Left ventricle myocardium inferior (tissue), 1 donor: ENCODE results near the gene ZCCHC2. TPM values are rescaled to one million over a fixed set of nuclear protein-coding genes. Genes with fewer than 3 reads are reported as not detected.

Experiments used
- DNase-seq: peaks from one replicate; pipeline ENCODE4 v3.0.0-alpha.2; 2020
- H3K27ac ChIP-seq: fragments of 200-600 bp; replicated peaks from 2 replicates; pipeline ENCODE4 v1.8.0; 2021
- H3K27me3 ChIP-seq: fragments of 200-600 bp; 2 replicates; pipeline ENCODE4 v1.8.0; 2021; ENCODE audit warnings: low read depth
- H3K36me3 ChIP-seq: fragments of 200-600 bp; 2 replicates; pipeline ENCODE4 v1.8.0; 2021
- H3K4me1 ChIP-seq: fragments of 200-600 bp; 2 replicates; pipeline ENCODE4 v1.8.0; 2021
- H3K4me3 ChIP-seq: fragments of 200-600 bp; 2 replicates; pipeline ENCODE4 v1.8.0; 2021; ENCODE audit warnings: mild to moderate bottlenecking, moderate library complexity
- H3K9me3 ChIP-seq: fragments of 200-600 bp; replicated peaks from 2 replicates; pipeline ENCODE4 v1.8.0; 2021
- CTCF ChIP-seq: fragments of 200-600 bp; IDR thresholded peaks from 2 replicates; pipeline ENCODE4 v1.8.0; 2021; ENCODE audit warnings: antibody characterized with exemption, mild to moderate bottlenecking, borderline replicate concordance
- intact Hi-C: fragments of 100-400 bp; cut with micrococcal nuclease; formaldehyde crosslinking; loops from one replicate; pipeline ENCODE4 v1.11.0; 2022
- total RNA-seq: library from RNA; stranded (reverse); fragmentation: NEBNext Ultra II Directional; extraction: Animal tissue kit (Norgen Biotek cat#: 25700); gene quantifications from one replicate; pipeline ENCODE4 v1.2.1, GENCODE V29; 2021
- donor health status: DM: no; HTN: yes; CAD: no; lungs with severe emphysema.

The ZCCHC2 gene
- total RNA-seq, 1 donor from 2014 or later = 13.1 TPM

- intact Hi-C loops = no loop called here
- H3K4me1 ChIP-seq = peaks cover 29% of the 10 kb centered on the region
- no peaks in the 10 kb centered on the region for H3K9me3 ChIP-seq
- H3K4me3 ChIP-seq = no peak overlapping the region
- H3K27me3 ChIP-seq = peaks cover 22% of the 10 kb centered on the region
- H3K27ac ChIP-seq = no peak overlapping the region
- no peak for DNase-seq
- TF ChIP-seq CTCF = no peak
- H3K36me3 ChIP-seq = no peaks in the 10 kb centered on the region
Observed at GRCh38 chr18:62609764-62610163, 86.9 kb downstream of the ZCCHC2 start.

- Histone ChIP-seq H3K4me3 (peak overlapping the region; percentile 59), H3K36me3 (no peaks in the 10 kb centered on the region), H3K4me1 (peaks cover 29% of the 10 kb centered on the region), H3K9me3 (no peaks in the 10 kb centered on the region), H3K27me3 (peaks cover 22% of the 10 kb centered on the region), H3K27ac (peak overlapping the region; percentile 80)
- intact Hi-C loops = no loop called here
- no peak for TF ChIP-seq CTCF
- no peak for DNase-seq
Observed at GRCh38 chr18:62610351-62610700, 87.5 kb downstream of the ZCCHC2 start.

- peak overlapping the region; percentile 59 for H3K4me3 ChIP-seq
- H3K27me3 ChIP-seq = peaks cover 22% of the 10 kb centered on the region
- DNase-seq = no peak
- no peaks in the 10 kb centered on the region for H3K9me3 ChIP-seq
- peaks cover 29% of the 10 kb centered on the region for H3K4me1 ChIP-seq
- intact Hi-C loops = no loop called here
- H3K36me3 ChIP-seq = no peaks in the 10 kb centered on the region
- peak overlapping the region; percentile 80 for H3K27ac ChIP-seq
- no peak for TF ChIP-seq CTCF
Observed at GRCh38 chr18:62610701-62611411, 88.0 kb downstream of the ZCCHC2 start.

- Histone ChIP-seq H3K27me3 (peaks cover 22% of the 10 kb centered on the region), H3K4me3 (peak overlapping the region; percentile 59), H3K9me3 (no peaks in the 10 kb centered on the region), H3K4me1 (peaks cover 36% of the 10 kb centered on the region), H3K36me3 (no peaks in the 10 kb centered on the region), H3K27ac (peak overlapping the region; percentile 80)
- intact Hi-C loops = no loop called here
- peak; percentile 46 for DNase-seq
- TF ChIP-seq CTCF = no peak
Observed at GRCh38 chr18:62611453-62612288, 88.8 kb downstream of the ZCCHC2 start.

GRCh38 chr18:62612289-62612645 is 89.4 kb downstream of the ZCCHC2 start:
- H3K4me3 ChIP-seq = peak overlapping the region; percentile 59
- H3K4me1 ChIP-seq = peaks cover 39% of the 10 kb centered on the region
- no peaks in the 10 kb centered on the region for H3K9me3 ChIP-seq
- no peak for TF ChIP-seq CTCF
- intact Hi-C loops = no loop called here
- DNase-seq = no peak
- peaks cover 22% of the 10 kb centered on the region for H3K27me3 ChIP-seq
- peak overlapping the region; percentile 80 for H3K27ac ChIP-seq
- no peaks in the 10 kb centered on the region for H3K36me3 ChIP-seq
